Subcutaneous adipose tissue (tissue), 4 donors: Measurements from ENCODE around the gene RBMS3. TPM values are rescaled to one million over a fixed set of nuclear protein-coding genes. Genes with fewer than 3 reads are reported as not detected.

Experiments
- CTCF ChIP-seq: fragments of 450-650 bp; IDR thresholded peaks from one replicate; pipeline ENCODE4 v1.5.1; 2016; ENCODE audit warnings: low read depth, mild to moderate bottlenecking, control low read depth, antibody characterized with exemption, moderate library complexity
- total RNA-seq, 4 donors: library from RNA; depleted of rRNA; stranded (reverse); fragments of >200 nt; gene quantifications; one replicate each; pipeline ENCODE4 v1.1.0, GENCODE V29; 2016

Gene RBMS3
- total RNA-seq, 4 donors from 2014 or later = 98.6 to 171 (median 117) TPM

DNA sequence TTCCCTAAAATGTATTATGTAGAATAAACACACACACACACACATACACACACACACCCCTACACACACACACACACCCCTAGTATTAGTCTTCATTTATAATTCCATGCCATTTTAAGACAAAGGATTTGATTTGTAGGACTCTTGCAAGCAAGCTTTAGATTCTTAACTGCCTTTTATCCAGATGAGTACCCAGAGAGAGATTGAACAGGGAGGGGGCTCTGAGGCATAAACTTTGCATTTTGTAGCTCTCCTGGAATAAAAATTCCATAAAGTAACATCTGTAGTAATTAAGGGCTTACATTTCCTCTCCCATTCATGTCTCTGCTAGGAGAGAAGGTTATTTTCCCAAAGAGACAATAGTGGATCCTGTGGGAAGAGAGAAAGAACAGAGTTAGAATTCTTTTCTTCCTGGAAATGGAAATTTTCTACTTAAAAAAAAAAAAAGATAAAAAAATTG lies 479.4 kb downstream of the RBMS3 start:
- no peak for TF ChIP-seq CTCF

- TF ChIP-seq CTCF = no peak
These were observed 480.6 kb downstream of the RBMS3 start for GRCh38 chr3:29761517-29761916.

DNA sequence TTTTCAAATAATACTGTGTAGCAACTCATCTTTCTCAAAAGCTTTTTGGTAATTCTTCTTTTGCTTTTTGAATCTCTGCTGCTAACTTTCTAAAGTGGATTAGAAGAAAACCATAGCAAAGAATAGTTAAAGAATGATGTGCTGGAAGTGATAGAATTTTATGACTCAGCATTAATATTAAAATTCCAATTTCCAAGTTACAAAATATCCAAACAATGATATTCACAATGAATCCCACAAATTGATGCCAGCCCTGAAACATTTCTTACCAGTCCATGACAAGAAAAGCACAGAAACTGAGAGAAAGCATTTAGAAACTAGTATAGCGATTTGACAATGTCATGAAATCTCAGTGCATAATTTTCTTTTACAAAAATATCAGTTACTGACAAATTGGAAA lies 482.2 kb downstream of the RBMS3 start:
- TF ChIP-seq CTCF = no peak

- TF ChIP-seq CTCF = no peak
These were observed 483.2 kb downstream of the RBMS3 start for GRCh38 chr3:29764041-29764440.

DNA sequence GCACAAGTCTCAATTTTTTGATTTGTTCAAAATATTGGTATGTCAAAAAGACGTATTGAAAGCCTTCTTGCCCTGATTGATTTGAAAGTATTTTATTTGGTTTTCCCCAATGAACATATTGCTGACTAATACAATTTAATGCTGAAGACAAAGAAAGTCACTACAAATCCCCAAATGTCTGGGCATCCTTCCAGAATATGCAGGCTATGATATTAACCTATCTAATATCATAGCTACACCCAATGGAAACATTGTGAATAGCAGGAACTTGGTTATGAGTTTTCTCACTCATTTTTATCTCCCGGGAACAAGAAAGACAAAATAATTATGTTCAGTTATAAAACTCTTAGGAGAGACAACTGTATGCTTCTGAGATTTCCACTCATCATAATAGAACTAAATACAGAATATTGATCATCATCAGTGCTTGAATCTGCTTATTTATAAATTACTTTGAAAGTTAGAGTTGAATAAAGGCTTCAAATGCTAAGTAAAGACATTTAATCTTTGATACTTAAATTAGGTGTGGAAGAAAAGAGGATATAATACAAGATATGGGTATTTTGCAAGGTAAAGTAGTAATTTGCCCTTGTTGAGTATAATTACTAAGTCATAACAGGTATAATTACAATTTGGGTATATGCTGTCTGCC lies 483.9 kb downstream of the RBMS3 start:
- no peak for TF ChIP-seq CTCF

DNA sequence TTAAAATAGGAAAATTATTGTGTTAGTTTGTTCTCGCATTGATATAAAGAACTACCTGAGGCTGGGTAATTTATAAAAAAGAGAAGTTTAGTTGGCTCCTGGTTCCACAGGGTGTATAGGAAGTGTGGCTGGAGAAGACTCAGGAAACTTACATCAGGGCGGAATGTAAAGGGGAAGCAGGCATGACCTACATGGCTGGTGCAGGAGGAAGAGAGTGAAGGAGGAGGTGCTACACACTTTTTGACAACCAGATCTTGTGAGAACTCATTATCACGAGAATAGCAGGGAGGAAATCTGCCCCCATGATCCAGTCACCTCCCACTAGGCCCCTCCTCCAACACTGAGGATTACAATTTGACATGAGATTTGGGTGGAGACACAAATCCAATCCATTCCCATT lies 490.7 kb downstream of the RBMS3 start:
- no peak for TF ChIP-seq CTCF

DNA sequence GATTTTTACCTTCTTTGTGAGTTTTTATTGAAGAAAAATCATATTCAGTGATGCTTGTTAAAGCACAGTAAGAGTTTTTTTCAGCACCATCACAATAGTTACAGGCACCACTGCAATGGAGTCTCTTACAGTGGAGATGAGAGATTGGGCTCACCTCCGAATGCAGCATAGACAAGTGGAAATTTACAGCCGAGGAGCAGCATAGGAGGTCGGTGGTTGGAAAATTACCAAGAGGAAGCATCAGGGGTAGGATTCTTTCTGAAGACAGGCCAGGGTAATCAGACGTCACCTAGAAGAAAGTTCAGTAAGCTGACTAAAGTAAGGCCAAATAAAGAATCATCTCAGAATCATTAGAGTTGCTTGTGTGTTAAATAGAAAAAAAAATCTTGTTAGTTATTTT lies 491.6 kb downstream of the RBMS3 start:
- TF ChIP-seq CTCF = no peak
